IMR-90 (cell line): Measurements from ENCODE around the gene GSTM3. TPM values are rescaled to one million over a fixed set of nuclear protein-coding genes. Genes with fewer than 3 reads are reported as not detected.
A peak's percentile ranks its signal among the peaks of the same experiment; 100 is the strongest.

Experiments
- ATAC-seq: fragments of 200-7000 bp; cut with Tn5 transposase; 2 replicates; pipeline ENCODE4 v1.9.1; 2020; ENCODE audit warnings: low read depth, mild to moderate bottlenecking, moderate library complexity
- Bru-seq: library from RNA; stranded (reverse); fragments of 400-500 nt; gene quantifications from one replicate; lab custom pipeline; 2021; lab: Mats Ljungman, UMichigan
- BruChase-seq, 2 experiments: library from RNA; stranded (reverse); fragments of 400-500 nt; gene quantifications; one replicate each; lab custom pipeline; 2021; lab: Mats Ljungman, UMichigan
- BruUV-seq: library from RNA; stranded (reverse); fragments of 400-500 nt; replicated peaks from 2 replicates; lab custom pipeline; 2021; lab: Mats Ljungman, UMichigan
- CTCF ChIA-PET: fragments of 300-600 bp; formaldehyde crosslinking; extraction: SDS; loops from one replicate; lab custom pipeline; 2021; ENCODE audit warnings: antibody characterized with exemption; lab: Yijun Ruan, JAX
- POLR2A ChIA-PET: fragments of 300-600 bp; sonication (Branson Sonifier 250); formaldehyde crosslinking; loops from one replicate; lab custom pipeline; 2022; ENCODE audit warnings: antibody characterized with exemption; ENCODE audit not compliant: unreplicated experiment; lab: Charles Lee
- DNase-seq: peaks from one replicate; pipeline ENCODE4 v3.0.0; 2013
- H2AFZ ChIP-seq: replicated peaks from 2 replicates; pipeline ENCODE3; 2013; ENCODE audit warnings: low read length, mild to moderate bottlenecking; ENCODE audit not compliant: poor library complexity
- H2AK5ac ChIP-seq: 2 replicates; pipeline ENCODE4 v1.6.1; 2013; ENCODE audit warnings: low read depth, low read length, inconsistent platforms
- H2AK9ac ChIP-seq: replicated peaks from 2 replicates; pipeline ENCODE3; 2013; ENCODE audit warnings: mild to moderate bottlenecking, low read depth, low read length, moderate library complexity; ENCODE audit not compliant: poor library complexity
- H2BK120ac ChIP-seq: 2 replicates; pipeline ENCODE4 v1.6.1; 2013; ENCODE audit warnings: low read depth, low read length, inconsistent platforms
- H2BK15ac ChIP-seq: 3 replicates; pipeline ENCODE4 v1.6.1; 2013; ENCODE audit warnings: low read depth, low read length, inconsistent platforms
- H2BK20ac ChIP-seq: 2 replicates; pipeline ENCODE4 v1.6.1; 2013; ENCODE audit warnings: low read depth, mild to moderate bottlenecking, inconsistent platforms, low read length, moderate library complexity
- H2BK5ac ChIP-seq: 2 replicates; pipeline ENCODE4 v1.6.1; 2013; ENCODE audit warnings: mild to moderate bottlenecking, low read depth, low read length, inconsistent platforms; ENCODE audit not compliant: poor library complexity, severe bottlenecking
- H3K14ac ChIP-seq: replicated peaks from 2 replicates; pipeline ENCODE4 v1.6.1; 2013; ENCODE audit warnings: low read depth, low read length, inconsistent platforms
- H3K18ac ChIP-seq: 2 replicates; pipeline ENCODE4 v1.6.1; 2013; ENCODE audit warnings: low read depth, low read length, control low read depth
- H3K23ac ChIP-seq: 2 replicates; pipeline ENCODE4 v1.6.1; 2013; ENCODE audit warnings: low read depth, low read length, inconsistent platforms
- H3K27ac ChIP-seq: 2 replicates; pipeline ENCODE4 v1.5.1; 2013; ENCODE audit warnings: mild to moderate bottlenecking, control low read depth, low read length; ENCODE audit not compliant: insufficient read depth
- H3K27me3 ChIP-seq: 2 replicates; pipeline ENCODE4 v1.6.1; 2013; ENCODE audit warnings: low read length; ENCODE audit not compliant: control insufficient read depth, insufficient read depth
- H3K36me3 ChIP-seq: 2 replicates; pipeline ENCODE4 v1.6.1; 2013; ENCODE audit warnings: low read length, mixed read lengths; ENCODE audit not compliant: control insufficient read depth, insufficient read depth
- H3K4ac ChIP-seq: 2 replicates; pipeline ENCODE4 v1.6.1; 2013; ENCODE audit warnings: low read depth, low read length, inconsistent platforms
- H3K4me1 ChIP-seq: 2 replicates; pipeline ENCODE4 v1.6.1; 2013; ENCODE audit warnings: low read length, mixed read lengths; ENCODE audit not compliant: control insufficient read depth, insufficient read depth
- H3K4me2 ChIP-seq: 2 replicates; pipeline ENCODE4 v1.6.1; 2013; ENCODE audit warnings: low read depth, mild to moderate bottlenecking, control low read depth, low read length, moderate library complexity
- H3K4me3 ChIP-seq: 2 replicates; pipeline ENCODE4 v1.5.1; 2013; ENCODE audit warnings: low read depth, mild to moderate bottlenecking, control low read depth, low read length, moderate library complexity; ENCODE audit not compliant: insufficient read depth
- H3K56ac ChIP-seq: 2 replicates; pipeline ENCODE4 v1.6.1; 2013; ENCODE audit warnings: low read length, inconsistent platforms; ENCODE audit not compliant: insufficient read depth; ENCODE audit errors: extremely low read depth
- H3K79me1 ChIP-seq, 2 experiments: 2 replicates each; pipeline ENCODE4 v1.6.1; 2013; ENCODE audit warnings: low read length in 2 of 2, inconsistent platforms in 1 of 2, low read depth in 1 of 2
- H3K9ac ChIP-seq: 2 replicates; pipeline ENCODE4 v1.6.1; 2013; ENCODE audit warnings: low read depth, low read length, control low read depth
- H3K9me1 ChIP-seq: 2 replicates; pipeline ENCODE4 v1.6.1; 2013; ENCODE audit warnings: low read length, inconsistent platforms; ENCODE audit not compliant: insufficient read depth
- H3K9me3 ChIP-seq: 2 replicates; pipeline ENCODE4 v1.6.1; 2013; ENCODE audit warnings: low read length; ENCODE audit not compliant: control insufficient read depth, insufficient read depth
- H4K20me1 ChIP-seq: 2 replicates; pipeline ENCODE4 v1.6.1; 2013; ENCODE audit warnings: low read length, inconsistent platforms; ENCODE audit not compliant: insufficient read depth
- H4K5ac ChIP-seq: 2 replicates; pipeline ENCODE4 v1.6.1; 2013; ENCODE audit warnings: mild to moderate bottlenecking, low read depth, low read length, control low read depth
- H4K8ac ChIP-seq, 2 experiments: 2 replicates each; pipeline ENCODE4 v1.6.1; 2013; ENCODE audit warnings: low read depth in 2 of 2, low read length in 2 of 2, control low read depth in 1 of 2, inconsistent platforms in 1 of 2
- H4K91ac ChIP-seq: 2 replicates; pipeline ENCODE4 v1.6.1; 2013; ENCODE audit warnings: low read depth, low read length, inconsistent platforms; ENCODE audit not compliant: insufficient read depth
- CEBPB ChIP-seq: IDR thresholded peaks from 2 replicates; pipeline ENCODE4 v1.6.1; 2012; ENCODE audit warnings: low read depth, low read length, improper control_type of control experiment
- ELK1 ChIP-seq: fragments of 150-350 bp; IDR thresholded peaks from 2 replicates; pipeline ENCODE4 v1.6.1; 2016; ENCODE audit warnings: low read depth, mild to moderate bottlenecking, low read length, moderate library complexity, borderline replicate concordance
- MAZ ChIP-seq: IDR thresholded peaks from 2 replicates; pipeline ENCODE4 v1.6.1; 2012; ENCODE audit warnings: low read depth, mild to moderate bottlenecking, low read length, improper control_type of control experiment, moderate library complexity, borderline replicate concordance
- MXI1 ChIP-seq: IDR thresholded peaks from 2 replicates; pipeline ENCODE4 v1.6.1; 2012; ENCODE audit warnings: low read depth, mild to moderate bottlenecking, low read length, moderate library complexity, borderline replicate concordance
- POLR2A ChIP-seq: IDR thresholded peaks from 2 replicates; pipeline ENCODE4 v1.6.1; 2012; ENCODE audit warnings: mild to moderate bottlenecking, low read depth, low read length
- RAD21 ChIP-seq: IDR thresholded peaks from 2 replicates; pipeline ENCODE4 v1.6.1; 2012; ENCODE audit warnings: low read length, improper control_type of control experiment
- RCOR1 ChIP-seq: IDR thresholded peaks from 2 replicates; pipeline ENCODE4 v1.6.1; 2012; ENCODE audit warnings: mild to moderate bottlenecking, low read length, improper control_type of control experiment; ENCODE audit not compliant: insufficient replicate concordance
- RFX5 ChIP-seq: IDR thresholded peaks from 2 replicates; pipeline ENCODE4 v1.8.0; 2012; ENCODE audit warnings: low read depth, mild to moderate bottlenecking, low read length, moderate library complexity
- SMC3 ChIP-seq: fragments of 150-350 bp; IDR thresholded peaks from 2 replicates; pipeline ENCODE4 v1.6.1; 2016; ENCODE audit warnings: low read depth, mild to moderate bottlenecking, antibody characterized with exemption, low read length, moderate library complexity
- WGBS, 2 experiments: methylation state at CpG; one replicate each; pipeline versions ENCODE4 v1.1.5 to v1.1.7; 2013; ENCODE audit warnings: missing lambda C conversion rate in 2 of 2; ENCODE audit not compliant: insufficient read length in 1 of 2; ENCODE audit errors: extremely low coverage in 2 of 2; 5-methylcytosine and 5-hydroxymethylcytosine counted together
- dilution Hi-C: fragments of 300-500 bp; cut with HindIII; formaldehyde crosslinking; loops from one replicate; pipeline ENCODE4 v1.14.3; 2018; ENCODE audit warnings: low sequenced_read_pairs; ENCODE audit not compliant: unreplicated experiment
- in situ Hi-C: fragments of 300-500 bp; cut with MboI; formaldehyde crosslinking; loops from 3 replicates; pipeline ENCODE4 v1.14.3; 2019; ENCODE audit warnings: low sequenced_read_pairs, inconsistent platforms, mixed read lengths
- intact Hi-C: fragments of 100-400 bp; cut with micrococcal nuclease; formaldehyde crosslinking; loops from 2 replicates; pipeline ENCODE4 v1.10.0; 2022
- long read RNA-seq: library from polyadenylated mRNA; unstranded; transcript quantifications from one replicate; pipeline ENCODE4 v2.0.0, GENCODE V29; 2021; ENCODE audit not compliant: unreplicated experiment
- polyA plus RNA-seq, 3 experiments: library from polyadenylated mRNA; depleted of rRNA; stranded (reverse); fragments of >200 nt; gene quantifications; 2 replicates each; pipeline ENCODE4 v1.2.3, GENCODE V29; 2012; ENCODE audit warnings: low replicate concordance in 1 of 3
- total RNA-seq: library from RNA; depleted of rRNA; stranded (reverse); fragments of >200 nt; gene quantifications from 2 replicates; pipeline ENCODE4 v1.2.3, GENCODE V29; 2012; rRNA removed
- TF ChIP-seq, protein P1 (sequence below): fragments of 150-350 bp; IDR thresholded peaks from 2 replicates; pipeline ENCODE4 v1.6.1; 2017; ENCODE audit warnings: mild to moderate bottlenecking, antibody characterized with exemption, low read length, low read depth
- TF ChIP-seq, protein P2 (sequence below): conservative IDR thresholded peaks from 2 replicates; pipeline ENCODE4 v1.5.1; 2012; ENCODE audit warnings: mild to moderate bottlenecking, low read depth, low read length, improper control_type of control experiment

GSTM3 gene
- total RNA-seq: 101 and 131 TPM in 2 replicates
- polyA plus RNA-seq (2012; rRNA removed): 97.4 and 102 TPM in 2 replicates
- polyA plus RNA-seq (2012; cell fraction: cytosol; rRNA removed): 69.1 and 108 TPM in 2 replicates
- polyA plus RNA-seq (2012; cell fraction: nucleus; rRNA removed; ENCODE audit: low replicate concordance): 19.5 and 60.7 TPM in 2 replicates
- Bru-seq, nascent RNA: percentile 60 among the genes with signal in this experiment
- BruChase-seq, experiment 1, labeled RNA remaining after a 6-hour chase: percentile 70 among the genes with signal in this experiment
- percentile 64 among the genes with signal in this experiment for BruChase-seq, experiment 2, labeled RNA remaining after a 2-hour chase
- long read RNA-seq, full-length matches to known transcripts: 35 of 44 reads
- long read RNA-seq, partial matches to known transcripts: 5 of 44 reads
- long read RNA-seq, other reads (novel, unspliced or antisense): 4 of 44 reads

- Histone ChIP-seq H4K5ac (peak within 1 kb of the TSS; percentile 29), H3K14ac (peak within 1 kb of the TSS; percentile 73), H3K27me3 (peaks cover 8% of the 10 kb centered on the region), H3K56ac (peak within 1 kb of the TSS; percentile 34; the same call in 1 of the 2 replicates), H4K8ac (peak within 1 kb of the TSS; percentile 22 to 79; a peak in 3 of 4 replicates), H3K4me1 (no peaks in the 10 kb centered on the region), H4K20me1 (no peaks in the 10 kb centered on the region), H2BK15ac (peak within 1 kb of the TSS; percentile 70; the same call in 1 of the 3 replicates), H2BK120ac (peak within 1 kb of the TSS; percentile 44), H3K79me1 (peaks cover 0 to 10% of the 10 kb centered on the region in 2 experiments; a peak in 3 of 4 replicates), H2AK9ac (peak within 1 kb of the TSS; percentile 83), H3K9me1 (peaks cover 8% of the 10 kb centered on the region), H2AK5ac (peak within 1 kb of the TSS; percentile 13), H2BK20ac (peak within 1 kb of the TSS; percentile 58), H3K27ac (peak within 1 kb of the TSS; percentile 38), H3K9ac (peak within 1 kb of the TSS; percentile 52), H3K9me3 (no peaks in the 10 kb centered on the region), H4K91ac (peak within 1 kb of the TSS; percentile 63; the same call in 1 of the 2 replicates), H3K4ac (peak within 1 kb of the TSS; percentile 85), H2AFZ (peak within 1 kb of the TSS; percentile 99), H3K23ac (peak within 1 kb of the TSS; percentile 77), H3K18ac (peak within 1 kb of the TSS; percentile 25), H2BK5ac (peak within 1 kb of the TSS; percentile 29), H3K4me3 (peak within 1 kb of the TSS; percentile 59), H3K36me3 (peaks cover 12% of the 10 kb centered on the region), H3K4me2 (peak within 1 kb of the TSS; percentile 93)
- 30% methylated on average over 2 of the region's 10 CpGs; no CpG with 5 or more reads in 1 of the 2 experiments for WGBS, 2 experiments
- DNase-seq: no peak
- ChIA-PET POLR2A (no interaction called here), CTCF (no interaction called here)
- ATAC-seq: no peak
- BruUV-seq: no TSS peak
- intact Hi-C loops (no loop called here), in situ Hi-C loops (no loop called here), dilution Hi-C loops (no loop called here)
- TF ChIP-seq RAD21 (no peak), POLR2A (no peak), MXI1 (no peak), RFX5 (no peak), CEBPB (no peak), ELK1 (no peak), SMC3 (no peak), MAZ (no peak), RCOR1 (no peak)
- TF ChIP-seq, protein P1, sequence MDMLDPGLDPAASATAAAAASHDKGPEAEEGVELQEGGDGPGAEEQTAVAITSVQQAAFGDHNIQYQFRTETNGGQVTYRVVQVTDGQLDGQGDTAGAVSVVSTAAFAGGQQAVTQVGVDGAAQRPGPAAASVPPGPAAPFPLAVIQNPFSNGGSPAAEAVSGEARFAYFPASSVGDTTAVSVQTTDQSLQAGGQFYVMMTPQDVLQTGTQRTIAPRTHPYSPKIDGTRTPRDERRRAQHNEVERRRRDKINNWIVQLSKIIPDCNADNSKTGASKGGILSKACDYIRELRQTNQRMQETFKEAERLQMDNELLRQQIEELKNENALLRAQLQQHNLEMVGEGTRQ: no peak
- TF ChIP-seq, protein P2, sequence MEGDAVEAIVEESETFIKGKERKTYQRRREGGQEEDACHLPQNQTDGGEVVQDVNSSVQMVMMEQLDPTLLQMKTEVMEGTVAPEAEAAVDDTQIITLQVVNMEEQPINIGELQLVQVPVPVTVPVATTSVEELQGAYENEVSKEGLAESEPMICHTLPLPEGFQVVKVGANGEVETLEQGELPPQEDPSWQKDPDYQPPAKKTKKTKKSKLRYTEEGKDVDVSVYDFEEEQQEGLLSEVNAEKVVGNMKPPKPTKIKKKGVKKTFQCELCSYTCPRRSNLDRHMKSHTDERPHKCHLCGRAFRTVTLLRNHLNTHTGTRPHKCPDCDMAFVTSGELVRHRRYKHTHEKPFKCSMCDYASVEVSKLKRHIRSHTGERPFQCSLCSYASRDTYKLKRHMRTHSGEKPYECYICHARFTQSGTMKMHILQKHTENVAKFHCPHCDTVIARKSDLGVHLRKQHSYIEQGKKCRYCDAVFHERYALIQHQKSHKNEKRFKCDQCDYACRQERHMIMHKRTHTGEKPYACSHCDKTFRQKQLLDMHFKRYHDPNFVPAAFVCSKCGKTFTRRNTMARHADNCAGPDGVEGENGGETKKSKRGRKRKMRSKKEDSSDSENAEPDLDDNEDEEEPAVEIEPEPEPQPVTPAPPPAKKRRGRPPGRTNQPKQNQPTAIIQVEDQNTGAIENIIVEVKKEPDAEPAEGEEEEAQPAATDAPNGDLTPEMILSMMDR: no peak
These were observed at the start of gene GSTM3 for GRCh38 chr1:109740615-109741373. Gene GSTM3, minus strand, starts transcription at chr1:109741038. Its CDS starts 751 bp downstream, at chr1:109740287.
